Karpas-422 (cell line): ENCODE data around the gene TRIM66. TPM values are rescaled to one million over a fixed set of nuclear protein-coding genes. Genes with fewer than 3 reads are reported as not detected.
A peak's percentile ranks its signal among the peaks of the same experiment; 100 is the strongest.
"Not testable (repeated sequence)": the region's sequence is repeated elsewhere in the genome, so short reads cannot be mapped to it uniquely, and the experiment has no call there.

Source experiments
- DNase-seq: peaks from one replicate; pipeline ENCODE4 v3.0.0-alpha.2; 2015
- H2AFZ ChIP-seq: fragments of 200-600 bp; sonication (generic); 2 replicates; pipeline ENCODE4 v1.6.1; 2014; ENCODE audit warnings: antibody characterized with exemption, low read length, mixed read lengths
- H3K27ac ChIP-seq: fragments of 200-600 bp; sonication (generic); 2 replicates; pipeline ENCODE4 v1.5.1; 2014; ENCODE audit warnings: mild to moderate bottlenecking, low read length, moderate library complexity
- H3K27me3 ChIP-seq: fragments of 200-600 bp; sonication (generic); 2 replicates; pipeline ENCODE4 v1.6.1; 2014; ENCODE audit warnings: low read length, mixed read lengths
- H3K36me3 ChIP-seq: fragments of 200-600 bp; sonication (generic); 2 replicates; pipeline ENCODE4 v1.6.1; 2014; ENCODE audit warnings: low read length, mixed read lengths; ENCODE audit not compliant: insufficient read depth
- H3K4me1 ChIP-seq: fragments of 200-600 bp; sonication (generic); 2 replicates; pipeline ENCODE4 v1.6.1; 2014; ENCODE audit warnings: mild to moderate bottlenecking, low read length, mixed read lengths
- H3K4me2 ChIP-seq: fragments of 200-600 bp; sonication (generic); 2 replicates; pipeline ENCODE4 v1.6.1; 2014; ENCODE audit warnings: low read length, low read depth, mild to moderate bottlenecking; ENCODE audit not compliant: poor library complexity, severe bottlenecking
- H3K4me3 ChIP-seq: fragments of 200-600 bp; sonication (generic); 2 replicates; pipeline ENCODE4 v1.5.1; 2014; ENCODE audit warnings: mild to moderate bottlenecking, antibody characterized with exemption, low read length, mixed read lengths
- H3K79me2 ChIP-seq: fragments of 200-600 bp; sonication (generic); 2 replicates; pipeline ENCODE4 v1.6.1; 2014; ENCODE audit warnings: mild to moderate bottlenecking, low read length, mixed read lengths
- H3K9ac ChIP-seq: fragments of 200-600 bp; sonication (generic); 2 replicates; pipeline ENCODE4 v1.6.0; 2014; ENCODE audit warnings: low read length
- H3K9me2 ChIP-seq: fragments of 200-600 bp; sonication (generic), shearing (Covaris generic); replicated peaks from 2 replicates; pipeline ENCODE4 v1.6.0; 2014; ENCODE audit warnings: mild to moderate bottlenecking, low read length, moderate library complexity; ENCODE audit not compliant: insufficient read depth
- H3K9me3 ChIP-seq: fragments of 300-700, 200-600 bp; sonication (generic); 2 replicates; pipeline ENCODE4 v1.6.1; 2014; ENCODE audit warnings: low read length, mixed read lengths
- H4K20me1 ChIP-seq: fragments of 200-600 bp; sonication (generic); 2 replicates; pipeline ENCODE4 v1.6.1; 2014; ENCODE audit warnings: mild to moderate bottlenecking, antibody characterized with exemption, low read length, low read depth; ENCODE audit not compliant: insufficient read depth
- total RNA-seq: library from RNA; depleted of rRNA; stranded (reverse); fragments of >200 nt; shearing (Covaris generic); gene quantifications from 2 replicates; pipeline ENCODE4 v1.2.3, GENCODE V29; 2014; ENCODE audit warnings: low replicate concordance

Gene TRIM66
- total RNA-seq, 1 experiment from 2014 or later: 13.3 TPM

- Histone ChIP-seq H3K9me3 (no peaks in the 10 kb centered on the region), H3K79me2 (no peaks in the 10 kb centered on the region), H3K27ac (peak overlapping the region; percentile 11; the same call in 1 of the 2 replicates), H2AFZ (no peak overlapping the region), H3K9ac (no peak overlapping the region), H3K4me3 (no peak overlapping the region), H3K36me3 (no peaks in the 10 kb centered on the region), H4K20me1 (no peaks in the 10 kb centered on the region), H3K4me2 (no peak overlapping the region), H3K27me3 (no peaks in the 10 kb centered on the region), H3K4me1 (peaks cover 9% of the 10 kb centered on the region), H3K9me2 (no peaks in the 10 kb centered on the region)
- no peak for DNase-seq
These were observed 11.3 kb downstream of the TRIM66 start for GRCh38 chr11:8671193-8671612.

GRCh38 chr11:8670081-8670480, 12.4 kb downstream of the TRIM66 start:
- not testable (repeated sequence) for H3K36me3 ChIP-seq, H3K4me2 ChIP-seq, H3K9ac ChIP-seq, H3K79me2 ChIP-seq, H3K4me3 ChIP-seq, H3K9me3 ChIP-seq, H2AFZ ChIP-seq, H3K27me3 ChIP-seq, H3K4me1 ChIP-seq, H4K20me1 ChIP-seq, H3K27ac ChIP-seq, H3K9me2 ChIP-seq, DNase-seq

GRCh38 chr11:8665222-8665621, 17.2 kb downstream of the TRIM66 start:
- H3K4me3 ChIP-seq: no peak overlapping the region
- H2AFZ ChIP-seq: no peak overlapping the region
- no peak overlapping the region for H3K9ac ChIP-seq
- no peaks in the 10 kb centered on the region for H3K79me2 ChIP-seq
- H4K20me1 ChIP-seq: no peaks in the 10 kb centered on the region
- H3K4me2 ChIP-seq: no peak overlapping the region
- H3K9me2 ChIP-seq: no peaks in the 10 kb centered on the region
- H3K27ac ChIP-seq: no peak overlapping the region
- H3K36me3 ChIP-seq: no peaks in the 10 kb centered on the region
- no peak for DNase-seq
- no peaks in the 10 kb centered on the region for H3K4me1 ChIP-seq
- H3K27me3 ChIP-seq: no peaks in the 10 kb centered on the region
- no peaks in the 10 kb centered on the region for H3K9me3 ChIP-seq

- H3K4me3 ChIP-seq: no peak overlapping the region
- no peak for DNase-seq
- no peaks in the 10 kb centered on the region for H3K9me2 ChIP-seq
- no peaks in the 10 kb centered on the region for H3K36me3 ChIP-seq
- H3K9ac ChIP-seq: no peak overlapping the region
- no peaks in the 10 kb centered on the region for H3K79me2 ChIP-seq
- no peak overlapping the region for H2AFZ ChIP-seq
- H4K20me1 ChIP-seq: no peaks in the 10 kb centered on the region
- no peaks in the 10 kb centered on the region for H3K27me3 ChIP-seq
- no peak overlapping the region for H3K4me2 ChIP-seq
- H3K4me1 ChIP-seq: peaks cover 7% of the 10 kb centered on the region
- no peak overlapping the region for H3K27ac ChIP-seq
- H3K9me3 ChIP-seq: no peaks in the 10 kb centered on the region
These were observed 21.3 kb downstream of the TRIM66 start for GRCh38 chr11:8661001-8661795.

- Histone ChIP-seq H3K4me1 (peaks cover 7% of the 10 kb centered on the region), H4K20me1 (no peaks in the 10 kb centered on the region), H3K9ac (no peak overlapping the region), H3K27me3 (no peaks in the 10 kb centered on the region), H3K4me2 (no peak overlapping the region), H2AFZ (no peak overlapping the region), H3K79me2 (no peaks in the 10 kb centered on the region), H3K36me3 (no peaks in the 10 kb centered on the region), H3K27ac (no peak overlapping the region), H3K4me3 (no peak overlapping the region), H3K9me2 (no peaks in the 10 kb centered on the region), H3K9me3 (no peaks in the 10 kb centered on the region)
- DNase-seq: no peak
These were observed 24.0 kb downstream of the TRIM66 start for GRCh38 chr11:8658321-8659057.

GRCh38 chr11:8656291-8656690, 26.2 kb downstream of the TRIM66 start:
- Histone ChIP-seq H3K9me2 (no peaks in the 10 kb centered on the region), H2AFZ (no peak overlapping the region), H3K9me3 (no peaks in the 10 kb centered on the region), H3K27me3 (no peaks in the 10 kb centered on the region), H3K36me3 (no peaks in the 10 kb centered on the region), H3K4me3 (no peak overlapping the region), H3K4me1 (peaks cover 7% of the 10 kb centered on the region), H4K20me1 (no peaks in the 10 kb centered on the region), H3K4me2 (no peak overlapping the region), H3K9ac (peak overlapping the region; percentile 41), H3K27ac (no peak overlapping the region; the same call in 1 of the 2 replicates), H3K79me2 (no peaks in the 10 kb centered on the region)
- peak; percentile 56 for DNase-seq

GRCh38 chr11:8654503-8654902, 28.0 kb downstream of the TRIM66 start:
- Histone ChIP-seq H3K79me2 (no peaks in the 10 kb centered on the region), H3K9ac (no peak overlapping the region), H3K4me2 (no peak overlapping the region), H3K36me3 (no peaks in the 10 kb centered on the region), H3K4me1 (peaks cover 7% of the 10 kb centered on the region), H3K9me3 (no peaks in the 10 kb centered on the region), H3K9me2 (no peaks in the 10 kb centered on the region), H3K27me3 (no peaks in the 10 kb centered on the region), H3K27ac (no peak overlapping the region), H2AFZ (no peak overlapping the region), H4K20me1 (no peaks in the 10 kb centered on the region), H3K4me3 (no peak overlapping the region)
- DNase-seq: no peak

GRCh38 chr11:8652140-8652539, 30.3 kb downstream of the TRIM66 start:
- no peaks in the 10 kb centered on the region for H3K9me2 ChIP-seq
- H3K36me3 ChIP-seq: no peaks in the 10 kb centered on the region
- no peak overlapping the region for H3K27ac ChIP-seq
- no peaks in the 10 kb centered on the region for H3K9me3 ChIP-seq
- no peak overlapping the region for H3K4me2 ChIP-seq
- no peaks in the 10 kb centered on the region for H3K27me3 ChIP-seq
- no peaks in the 10 kb centered on the region for H3K79me2 ChIP-seq
- H2AFZ ChIP-seq: no peak overlapping the region
- DNase-seq: no peak
- H3K4me3 ChIP-seq: no peak overlapping the region
- H3K9ac ChIP-seq: no peak overlapping the region
- H3K4me1 ChIP-seq: peaks cover 13% of the 10 kb centered on the region
- no peaks in the 10 kb centered on the region for H4K20me1 ChIP-seq
